ENCODE data around the gene SLC36A4.

DNA sequence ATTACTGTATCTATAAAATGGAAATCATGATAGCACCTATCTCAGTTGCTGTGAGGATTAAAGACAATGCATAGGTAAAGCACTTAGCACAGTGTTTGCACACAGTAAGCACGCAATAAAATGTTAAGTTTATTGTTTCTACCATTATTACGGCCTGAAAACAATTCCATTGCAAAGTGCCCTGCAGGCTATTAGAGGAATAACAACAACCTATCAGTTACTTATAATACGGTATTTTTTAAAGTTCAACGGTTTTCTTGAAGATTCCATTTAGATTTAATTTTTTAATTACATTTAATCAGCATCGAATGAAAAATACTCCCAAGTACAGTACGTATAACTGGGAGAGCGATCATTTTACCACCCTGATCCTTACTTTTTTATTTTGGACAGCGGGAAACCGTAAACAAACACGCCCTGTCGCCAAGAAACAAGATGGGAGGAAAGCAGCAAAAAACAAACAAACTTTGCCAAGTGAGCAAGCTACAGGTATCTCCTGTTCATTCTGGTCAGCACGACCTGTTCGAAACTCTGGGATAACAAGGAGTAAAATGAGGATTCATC lies 893 bp downstream of the SLC36A4 start:
- no peak for TF ChIP-seq POLR2A (conservative IDR thresholded peaks at IDR 0.05)
- TF ChIP-seq CREB1 (IDR thresholded peaks at IDR 0.05): no peak
- no peak for TF ChIP-seq CREB1 (CRISPR knock-in tag; IDR thresholded peaks at IDR 0.05)
- TF ChIP-seq, protein P1, sequence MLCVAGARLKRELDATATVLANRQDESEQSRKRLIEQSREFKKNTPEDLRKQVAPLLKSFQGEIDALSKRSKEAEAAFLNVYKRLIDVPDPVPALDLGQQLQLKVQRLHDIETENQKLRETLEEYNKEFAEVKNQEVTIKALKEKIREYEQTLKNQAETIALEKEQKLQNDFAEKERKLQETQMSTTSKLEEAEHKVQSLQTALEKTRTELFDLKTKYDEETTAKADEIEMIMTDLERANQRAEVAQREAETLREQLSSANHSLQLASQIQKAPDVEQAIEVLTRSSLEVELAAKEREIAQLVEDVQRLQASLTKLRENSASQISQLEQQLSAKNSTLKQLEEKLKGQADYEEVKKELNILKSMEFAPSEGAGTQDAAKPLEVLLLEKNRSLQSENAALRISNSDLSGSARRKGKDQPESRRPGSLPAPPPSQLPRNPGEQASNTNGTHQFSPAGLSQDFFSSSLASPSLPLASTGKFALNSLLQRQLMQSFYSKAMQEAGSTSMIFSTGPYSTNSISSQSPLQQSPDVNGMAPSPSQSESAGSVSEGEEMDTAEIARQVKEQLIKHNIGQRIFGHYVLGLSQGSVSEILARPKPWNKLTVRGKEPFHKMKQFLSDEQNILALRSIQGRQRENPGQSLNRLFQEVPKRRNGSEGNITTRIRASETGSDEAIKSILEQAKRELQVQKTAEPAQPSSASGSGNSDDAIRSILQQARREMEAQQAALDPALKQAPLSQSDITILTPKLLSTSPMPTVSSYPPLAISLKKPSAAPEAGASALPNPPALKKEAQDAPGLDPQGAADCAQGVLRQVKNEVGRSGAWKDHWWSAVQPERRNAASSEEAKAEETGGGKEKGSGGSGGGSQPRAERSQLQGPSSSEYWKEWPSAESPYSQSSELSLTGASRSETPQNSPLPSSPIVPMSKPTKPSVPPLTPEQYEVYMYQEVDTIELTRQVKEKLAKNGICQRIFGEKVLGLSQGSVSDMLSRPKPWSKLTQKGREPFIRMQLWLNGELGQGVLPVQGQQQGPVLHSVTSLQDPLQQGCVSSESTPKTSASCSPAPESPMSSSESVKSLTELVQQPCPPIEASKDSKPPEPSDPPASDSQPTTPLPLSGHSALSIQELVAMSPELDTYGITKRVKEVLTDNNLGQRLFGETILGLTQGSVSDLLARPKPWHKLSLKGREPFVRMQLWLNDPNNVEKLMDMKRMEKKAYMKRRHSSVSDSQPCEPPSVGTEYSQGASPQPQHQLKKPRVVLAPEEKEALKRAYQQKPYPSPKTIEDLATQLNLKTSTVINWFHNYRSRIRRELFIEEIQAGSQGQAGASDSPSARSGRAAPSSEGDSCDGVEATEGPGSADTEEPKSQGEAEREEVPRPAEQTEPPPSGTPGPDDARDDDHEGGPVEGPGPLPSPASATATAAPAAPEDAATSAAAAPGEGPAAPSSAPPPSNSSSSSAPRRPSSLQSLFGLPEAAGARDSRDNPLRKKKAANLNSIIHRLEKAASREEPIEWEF (CRISPR knock-in tag; IDR thresholded peaks at IDR 0.05): no peak
- TF ChIP-seq SMARCE1 (IDR thresholded peaks at IDR 0.05): no peak
- no peak for TF ChIP-seq HCFC1 (IDR thresholded peaks at IDR 0.05; ENCODE audit: low read depth, low read length)
- TF ChIP-seq POLR2AphosphoS5 (IDR thresholded peaks at IDR 0.05; ENCODE audit: control insufficient read depth, insufficient read depth, low read depth, low read length): no peak
- no peak for TF ChIP-seq SETDB1 (IDR thresholded peaks at IDR 0.05; ENCODE audit: low read length)
- TF ChIP-seq JUND (IDR thresholded peaks at IDR 0.05; ENCODE audit: borderline replicate concordance, low read depth, low read length): no peak
- no peak for TF ChIP-seq JUND (tag; IDR thresholded peaks at IDR 0.05; ENCODE audit: borderline replicate concordance, low read depth, low read length)
- TF ChIP-seq ARNT (IDR thresholded peaks at IDR 0.05): no peak
- TF ChIP-seq, protein P2, sequence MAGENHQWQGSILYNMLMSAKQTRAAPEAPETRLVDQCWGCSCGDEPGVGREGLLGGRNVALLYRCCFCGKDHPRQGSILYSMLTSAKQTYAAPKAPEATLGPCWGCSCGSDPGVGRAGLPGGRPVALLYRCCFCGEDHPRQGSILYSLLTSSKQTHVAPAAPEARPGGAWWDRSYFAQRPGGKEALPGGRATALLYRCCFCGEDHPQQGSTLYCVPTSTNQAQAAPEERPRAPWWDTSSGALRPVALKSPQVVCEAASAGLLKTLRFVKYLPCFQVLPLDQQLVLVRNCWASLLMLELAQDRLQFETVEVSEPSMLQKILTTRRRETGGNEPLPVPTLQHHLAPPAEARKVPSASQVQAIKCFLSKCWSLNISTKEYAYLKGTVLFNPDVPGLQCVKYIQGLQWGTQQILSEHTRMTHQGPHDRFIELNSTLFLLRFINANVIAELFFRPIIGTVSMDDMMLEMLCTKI (IDR thresholded peaks at IDR 0.05; ENCODE audit: partially characterized antibody): no peak
